Measurements from ENCODE around the gene JAK1. TPM values are rescaled to one million over a fixed set of nuclear protein-coding genes. Genes with fewer than 3 reads are reported as not detected.
A peak's percentile ranks its signal among the peaks of the same experiment; 100 is the strongest.
"Not testable (repeated sequence)": the region's sequence is repeated elsewhere in the genome, so short reads cannot be mapped to it uniquely, and the experiment has no call there.

The JAK1 gene
- total RNA-seq, 4 donors from 2014 or later: 52.9 to 169 (median 126) TPM

DNA sequence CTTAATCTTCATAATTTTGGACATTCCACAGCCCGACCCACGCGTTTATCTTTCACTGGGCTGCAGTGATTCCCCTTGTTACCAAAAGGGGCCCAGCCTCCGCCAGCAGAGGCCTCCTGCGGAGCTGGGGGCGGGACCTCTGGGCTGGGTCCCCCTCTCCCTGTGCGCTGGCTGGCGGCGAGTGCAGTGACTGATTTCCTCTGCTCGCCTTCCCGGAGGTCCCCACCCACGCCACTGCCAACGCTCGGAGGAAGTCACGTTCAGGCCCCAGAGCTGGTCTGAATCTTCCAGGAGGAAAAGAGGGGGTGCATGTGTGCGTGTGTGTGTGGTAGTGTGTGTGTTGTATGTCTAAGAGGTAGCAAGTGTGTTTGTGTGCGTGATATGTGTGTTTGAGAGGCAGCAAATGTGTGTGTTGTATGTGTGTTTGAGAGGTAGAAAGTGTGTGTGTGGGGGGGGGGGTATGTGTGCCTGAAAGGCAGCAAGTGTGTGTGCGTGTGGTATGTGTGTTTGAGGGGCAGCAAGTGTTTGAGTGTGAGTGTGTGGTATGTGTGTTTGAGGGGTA lies 35.0 kb upstream of the JAK1 start:
- Histone ChIP-seq H3K27ac (peak overlapping the region in 3 of 4 donors; percentile 87 to 92 (median 89)), H3K27me3 (no peaks in the 10 kb centered on the region), H3K9me3 (no peaks in the 10 kb centered on the region), H3K4me1 (peaks cover 0 to 14% (median 6%) of the 10 kb centered on the region in 4 donors), H3K36me3 (no peaks in the 10 kb centered on the region), H3K4me3 (no peak overlapping the region)
- in situ Hi-C loops (cut with MboI; ENCODE audit: low pct_ligation_motif_present in 1 of 4, low pct_unique_long_range_greater_than_20kb in 1 of 4, low sequenced_read_pairs in 3 of 4): no loop called here
- intact Hi-C loops (cut with DNase I; ENCODE audit: low total_unique reads): loop anchor here (2.0 kb wide), 1 partner anchor 73 kb away; no protein-coding TSS in a partner anchor
- TF ChIP-seq, protein P1, sequence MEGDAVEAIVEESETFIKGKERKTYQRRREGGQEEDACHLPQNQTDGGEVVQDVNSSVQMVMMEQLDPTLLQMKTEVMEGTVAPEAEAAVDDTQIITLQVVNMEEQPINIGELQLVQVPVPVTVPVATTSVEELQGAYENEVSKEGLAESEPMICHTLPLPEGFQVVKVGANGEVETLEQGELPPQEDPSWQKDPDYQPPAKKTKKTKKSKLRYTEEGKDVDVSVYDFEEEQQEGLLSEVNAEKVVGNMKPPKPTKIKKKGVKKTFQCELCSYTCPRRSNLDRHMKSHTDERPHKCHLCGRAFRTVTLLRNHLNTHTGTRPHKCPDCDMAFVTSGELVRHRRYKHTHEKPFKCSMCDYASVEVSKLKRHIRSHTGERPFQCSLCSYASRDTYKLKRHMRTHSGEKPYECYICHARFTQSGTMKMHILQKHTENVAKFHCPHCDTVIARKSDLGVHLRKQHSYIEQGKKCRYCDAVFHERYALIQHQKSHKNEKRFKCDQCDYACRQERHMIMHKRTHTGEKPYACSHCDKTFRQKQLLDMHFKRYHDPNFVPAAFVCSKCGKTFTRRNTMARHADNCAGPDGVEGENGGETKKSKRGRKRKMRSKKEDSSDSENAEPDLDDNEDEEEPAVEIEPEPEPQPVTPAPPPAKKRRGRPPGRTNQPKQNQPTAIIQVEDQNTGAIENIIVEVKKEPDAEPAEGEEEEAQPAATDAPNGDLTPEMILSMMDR (IDR thresholded peaks at IDR 0.05): no peak
- TF ChIP-seq POLR2A (IDR thresholded peaks at IDR 0.05) (peak; percentile 30), EP300 (IDR thresholded peaks at IDR 0.05; ENCODE audit: low read depth) (no peak), POLR2AphosphoS5 (IDR thresholded peaks at IDR 0.05) (peak in 2 of 3 donors; percentile 30 to 38)
- peak; percentile 72 for DNase-seq
- WGBS, 2 donors (ENCODE audit: low coverage in 1 of 2): 52 to 60% methylated on average over 6 to 18 of the region's 18 CpGs

DNA sequence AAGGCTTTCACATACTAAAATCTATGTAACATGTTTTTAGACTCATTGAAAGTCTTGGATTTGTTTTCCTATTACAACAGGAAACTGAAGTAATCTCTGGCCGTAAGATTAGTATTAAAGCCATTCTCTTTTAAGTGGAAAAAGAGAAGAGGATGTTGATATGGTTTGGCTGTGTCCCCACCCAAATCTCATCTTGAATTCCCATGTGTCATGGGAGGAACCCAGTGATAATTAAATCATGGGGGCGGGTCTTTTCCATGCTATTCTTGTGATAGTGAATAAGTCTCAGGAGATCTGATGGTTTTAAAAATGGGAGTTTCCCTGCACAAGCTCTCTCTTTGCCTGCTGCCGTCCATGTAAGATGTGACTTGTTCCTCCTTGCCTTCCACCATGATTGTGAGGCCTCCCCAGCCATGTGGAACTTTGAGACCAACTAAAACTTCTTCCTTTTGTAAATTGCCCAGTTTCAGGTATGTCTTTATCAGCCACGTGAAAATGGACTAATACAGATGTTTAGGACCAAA lies 32.1 kb upstream of the JAK1 start:
- intact Hi-C loops (cut with DNase I; ENCODE audit: low total_unique reads); H3K36me3 ChIP-seq; H3K4me3 ChIP-seq; H3K27me3 ChIP-seq; H3K9me3 ChIP-seq; in situ Hi-C loops (cut with MboI; ENCODE audit: low pct_ligation_motif_present in 1 of 4, low pct_unique_long_range_greater_than_20kb in 1 of 4, low sequenced_read_pairs in 3 of 4); H3K27ac ChIP-seq; DNase-seq: not testable (repeated sequence)
- peaks cover 0 to 11% (median 6%) of the 10 kb centered on the region in 4 donors for H3K4me1 ChIP-seq
- 88 to 95% methylated on average over 3 to 4 of the region's 4 CpGs for WGBS, 2 donors (ENCODE audit: low coverage in 1 of 2)

DNA sequence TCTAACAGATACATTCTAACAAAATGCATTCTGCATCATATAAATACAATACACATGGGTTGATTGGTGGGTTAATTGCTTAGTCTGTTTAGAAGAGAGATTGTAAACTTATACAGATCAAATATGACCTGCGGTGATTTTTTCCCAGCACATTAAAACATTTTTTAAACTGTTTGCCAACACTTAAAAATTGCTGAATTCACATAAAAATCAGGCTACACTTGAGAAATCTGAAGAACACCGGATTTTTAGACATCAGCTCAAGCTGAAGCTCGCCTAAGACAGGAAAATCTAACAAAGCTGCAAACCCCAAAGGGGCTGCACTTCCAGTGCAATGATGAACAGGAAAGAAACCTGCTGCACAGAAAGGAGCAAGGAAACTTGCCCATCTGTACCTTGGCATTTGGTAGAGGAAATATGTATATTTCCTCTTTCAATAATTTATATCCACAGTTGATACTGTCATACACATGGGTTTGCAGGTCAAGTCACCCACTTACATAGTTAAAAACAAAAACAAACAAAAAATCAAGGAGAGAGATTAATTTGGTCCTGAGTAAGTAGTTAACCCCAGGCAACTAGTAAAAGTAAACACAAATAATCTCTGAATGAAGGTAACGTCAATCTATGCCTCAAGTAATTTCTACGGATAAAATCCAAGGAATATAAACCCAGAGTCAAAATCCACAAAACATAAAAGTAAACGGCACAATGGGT lies 30.4 kb upstream of the JAK1 start:
- peaks cover 0 to 1% (median under 1%) of the 10 kb centered on the region in 4 donors for H3K4me1 ChIP-seq
- no peak for DNase-seq
- TF ChIP-seq POLR2AphosphoS5 (IDR thresholded peaks at IDR 0.05): no peak
- no peak for TF ChIP-seq POLR2A (IDR thresholded peaks at IDR 0.05)
- TF ChIP-seq, protein P1 (IDR thresholded peaks at IDR 0.05): no peak
- TF ChIP-seq EP300 (IDR thresholded peaks at IDR 0.05; ENCODE audit: low read depth): no peak
- H3K27me3 ChIP-seq: no peaks in the 10 kb centered on the region
- no peaks in the 10 kb centered on the region for H3K9me3 ChIP-seq
- 73 to 78% methylated on average over 6 of the region's 6 CpGs for WGBS, 2 donors (ENCODE audit: low coverage in 1 of 2)
- H3K36me3 ChIP-seq: no peaks in the 10 kb centered on the region
- in situ Hi-C loops (cut with MboI; ENCODE audit: low pct_ligation_motif_present in 1 of 4, low pct_unique_long_range_greater_than_20kb in 1 of 4, low sequenced_read_pairs in 3 of 4) (no loop called here), intact Hi-C loops (cut with DNase I; ENCODE audit: low total_unique reads) (no loop called here)
- H3K4me3 ChIP-seq: no peak overlapping the region
- no peak overlapping the region for H3K27ac ChIP-seq

DNA sequence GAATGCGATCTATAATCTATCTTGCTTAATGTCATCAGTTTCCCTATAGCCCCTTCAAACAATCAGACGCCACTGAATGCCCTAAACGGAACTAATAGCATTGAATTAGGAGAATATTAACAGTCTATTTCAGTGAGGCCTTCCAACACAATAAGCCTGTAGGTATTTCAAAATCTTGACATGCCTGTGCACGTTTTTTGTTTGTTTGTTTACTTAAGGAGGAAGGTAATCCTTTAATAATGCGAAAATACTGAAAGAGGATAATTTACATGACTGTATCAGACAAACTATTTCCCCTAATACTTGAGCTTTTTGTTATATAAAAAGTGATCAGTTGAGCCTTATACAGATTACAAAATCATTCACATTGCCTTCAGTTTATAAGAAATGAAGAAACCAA lies 29.0 kb upstream of the JAK1 start:
- H3K9me3 ChIP-seq: no peaks in the 10 kb centered on the region
- no peaks in the 10 kb centered on the region for H3K36me3 ChIP-seq
- no peak for DNase-seq
- no peaks in the 10 kb centered on the region for H3K27me3 ChIP-seq
- in situ Hi-C loops (cut with MboI; ENCODE audit: low pct_ligation_motif_present in 1 of 4, low pct_unique_long_range_greater_than_20kb in 1 of 4, low sequenced_read_pairs in 3 of 4): no loop called here
- WGBS, 2 donors (ENCODE audit: low coverage in 1 of 2): 88 to 90% methylated on average over 4 to 5 of the region's 5 CpGs
- intact Hi-C loops (cut with DNase I; ENCODE audit: low total_unique reads): no loop called here
- H3K27ac ChIP-seq: no peak overlapping the region
- H3K4me3 ChIP-seq: no peak overlapping the region
- H3K4me1 ChIP-seq: no peaks in the 10 kb centered on the region
- no peak for TF ChIP-seq EP300 (IDR thresholded peaks at IDR 0.05; ENCODE audit: low read depth)
- TF ChIP-seq POLR2A (IDR thresholded peaks at IDR 0.05): no peak
- TF ChIP-seq, protein P1 (IDR thresholded peaks at IDR 0.05): no peak
- no peak for TF ChIP-seq POLR2AphosphoS5 (IDR thresholded peaks at IDR 0.05)
